Neural cell (in vitro differentiated cells): Measurements from ENCODE around the gene SLC9A3.

ENCODE experiments used
- EP300 ChIP-seq: fragments of 450-650 bp; conservative IDR thresholded peaks from 2 replicates; pipeline ENCODE4 v1.6.1; 2014; ENCODE audit warnings: antibody characterized with exemption, mild to moderate bottlenecking, moderate library complexity; ENCODE audit not compliant: poor library complexity, severe bottlenecking
- EZH2 ChIP-seq: fragments of 200-600, 300-800 bp; shearing (Covaris generic), sonication (generic); IDR thresholded peaks from 2 replicates; pipeline ENCODE4 v1.6.1; 2014; ENCODE audit warnings: antibody characterized with exemption, low read length, borderline replicate concordance, mild to moderate bottlenecking; ENCODE audit not compliant: insufficient read depth, poor library complexity, severe bottlenecking
- MXI1 ChIP-seq: fragments of 450-650 bp; conservative IDR thresholded peaks from 2 replicates; pipeline ENCODE4 v1.6.1; 2014; ENCODE audit warnings: antibody characterized with exemption, mild to moderate bottlenecking; ENCODE audit not compliant: poor library complexity, severe bottlenecking
- POLR2AphosphoS5 ChIP-seq: IDR thresholded peaks from 2 replicates; pipeline ENCODE4 v1.6.1; 2012
- SMC3 ChIP-seq: fragments of 450-650 bp; conservative IDR thresholded peaks from 2 replicates; pipeline ENCODE4 v1.6.1; 2014; ENCODE audit warnings: antibody characterized with exemption, mild to moderate bottlenecking, moderate library complexity; ENCODE audit not compliant: poor library complexity
- TAF1 ChIP-seq: IDR thresholded peaks from 2 replicates; pipeline ENCODE4 v1.6.1; 2012; ENCODE audit warnings: low read depth
- TF ChIP-seq, protein P1 (sequence below): fragments of 450-650 bp; IDR thresholded peaks from 2 replicates; pipeline ENCODE4 v1.5.1; 2014; ENCODE audit warnings: antibody characterized with exemption, mild to moderate bottlenecking, moderate library complexity; ENCODE audit not compliant: poor library complexity, severe bottlenecking
- TF ChIP-seq, protein P2 (sequence below): IDR thresholded peaks from 2 replicates; pipeline ENCODE4 v1.6.1; 2012; ENCODE audit warnings: borderline replicate concordance

- TF ChIP-seq POLR2AphosphoS5 (no peak), EP300 (no peak), TAF1 (no peak), EZH2 (no peak), MXI1 (no peak), SMC3 (no peak)
- TF ChIP-seq, protein P1, sequence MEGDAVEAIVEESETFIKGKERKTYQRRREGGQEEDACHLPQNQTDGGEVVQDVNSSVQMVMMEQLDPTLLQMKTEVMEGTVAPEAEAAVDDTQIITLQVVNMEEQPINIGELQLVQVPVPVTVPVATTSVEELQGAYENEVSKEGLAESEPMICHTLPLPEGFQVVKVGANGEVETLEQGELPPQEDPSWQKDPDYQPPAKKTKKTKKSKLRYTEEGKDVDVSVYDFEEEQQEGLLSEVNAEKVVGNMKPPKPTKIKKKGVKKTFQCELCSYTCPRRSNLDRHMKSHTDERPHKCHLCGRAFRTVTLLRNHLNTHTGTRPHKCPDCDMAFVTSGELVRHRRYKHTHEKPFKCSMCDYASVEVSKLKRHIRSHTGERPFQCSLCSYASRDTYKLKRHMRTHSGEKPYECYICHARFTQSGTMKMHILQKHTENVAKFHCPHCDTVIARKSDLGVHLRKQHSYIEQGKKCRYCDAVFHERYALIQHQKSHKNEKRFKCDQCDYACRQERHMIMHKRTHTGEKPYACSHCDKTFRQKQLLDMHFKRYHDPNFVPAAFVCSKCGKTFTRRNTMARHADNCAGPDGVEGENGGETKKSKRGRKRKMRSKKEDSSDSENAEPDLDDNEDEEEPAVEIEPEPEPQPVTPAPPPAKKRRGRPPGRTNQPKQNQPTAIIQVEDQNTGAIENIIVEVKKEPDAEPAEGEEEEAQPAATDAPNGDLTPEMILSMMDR: no peak
- TF ChIP-seq, protein P2, sequence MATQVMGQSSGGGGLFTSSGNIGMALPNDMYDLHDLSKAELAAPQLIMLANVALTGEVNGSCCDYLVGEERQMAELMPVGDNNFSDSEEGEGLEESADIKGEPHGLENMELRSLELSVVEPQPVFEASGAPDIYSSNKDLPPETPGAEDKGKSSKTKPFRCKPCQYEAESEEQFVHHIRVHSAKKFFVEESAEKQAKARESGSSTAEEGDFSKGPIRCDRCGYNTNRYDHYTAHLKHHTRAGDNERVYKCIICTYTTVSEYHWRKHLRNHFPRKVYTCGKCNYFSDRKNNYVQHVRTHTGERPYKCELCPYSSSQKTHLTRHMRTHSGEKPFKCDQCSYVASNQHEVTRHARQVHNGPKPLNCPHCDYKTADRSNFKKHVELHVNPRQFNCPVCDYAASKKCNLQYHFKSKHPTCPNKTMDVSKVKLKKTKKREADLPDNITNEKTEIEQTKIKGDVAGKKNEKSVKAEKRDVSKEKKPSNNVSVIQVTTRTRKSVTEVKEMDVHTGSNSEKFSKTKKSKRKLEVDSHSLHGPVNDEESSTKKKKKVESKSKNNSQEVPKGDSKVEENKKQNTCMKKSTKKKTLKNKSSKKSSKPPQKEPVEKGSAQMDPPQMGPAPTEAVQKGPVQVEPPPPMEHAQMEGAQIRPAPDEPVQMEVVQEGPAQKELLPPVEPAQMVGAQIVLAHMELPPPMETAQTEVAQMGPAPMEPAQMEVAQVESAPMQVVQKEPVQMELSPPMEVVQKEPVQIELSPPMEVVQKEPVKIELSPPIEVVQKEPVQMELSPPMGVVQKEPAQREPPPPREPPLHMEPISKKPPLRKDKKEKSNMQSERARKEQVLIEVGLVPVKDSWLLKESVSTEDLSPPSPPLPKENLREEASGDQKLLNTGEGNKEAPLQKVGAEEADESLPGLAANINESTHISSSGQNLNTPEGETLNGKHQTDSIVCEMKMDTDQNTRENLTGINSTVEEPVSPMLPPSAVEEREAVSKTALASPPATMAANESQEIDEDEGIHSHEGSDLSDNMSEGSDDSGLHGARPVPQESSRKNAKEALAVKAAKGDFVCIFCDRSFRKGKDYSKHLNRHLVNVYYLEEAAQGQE: no peak
Measured at GRCh38 chr5:543755-544674, 19.8 kb upstream of the SLC9A3 start.
